ENCODE results near the gene ERICH3.

DNA sequence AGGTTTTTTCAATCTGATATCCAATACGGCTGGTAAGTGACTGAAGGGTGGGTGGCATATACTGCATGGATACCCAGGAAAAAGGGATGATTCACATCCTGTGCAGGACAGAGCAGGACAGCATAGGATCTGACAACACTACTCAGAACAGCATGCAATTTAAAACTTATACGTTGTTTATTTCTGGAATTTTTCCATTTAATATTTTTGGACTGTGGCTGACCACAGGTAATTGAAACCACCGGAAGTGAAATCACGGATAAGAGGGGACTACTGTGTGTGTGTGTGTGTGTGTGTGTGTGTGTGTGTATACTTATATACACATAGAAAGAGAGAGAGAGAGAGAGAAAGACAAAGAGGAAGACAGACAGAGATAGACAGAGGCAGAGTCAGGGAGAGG, 23.0 kb downstream of the ERICH3 start:
- TF ChIP-seq, protein P1, sequence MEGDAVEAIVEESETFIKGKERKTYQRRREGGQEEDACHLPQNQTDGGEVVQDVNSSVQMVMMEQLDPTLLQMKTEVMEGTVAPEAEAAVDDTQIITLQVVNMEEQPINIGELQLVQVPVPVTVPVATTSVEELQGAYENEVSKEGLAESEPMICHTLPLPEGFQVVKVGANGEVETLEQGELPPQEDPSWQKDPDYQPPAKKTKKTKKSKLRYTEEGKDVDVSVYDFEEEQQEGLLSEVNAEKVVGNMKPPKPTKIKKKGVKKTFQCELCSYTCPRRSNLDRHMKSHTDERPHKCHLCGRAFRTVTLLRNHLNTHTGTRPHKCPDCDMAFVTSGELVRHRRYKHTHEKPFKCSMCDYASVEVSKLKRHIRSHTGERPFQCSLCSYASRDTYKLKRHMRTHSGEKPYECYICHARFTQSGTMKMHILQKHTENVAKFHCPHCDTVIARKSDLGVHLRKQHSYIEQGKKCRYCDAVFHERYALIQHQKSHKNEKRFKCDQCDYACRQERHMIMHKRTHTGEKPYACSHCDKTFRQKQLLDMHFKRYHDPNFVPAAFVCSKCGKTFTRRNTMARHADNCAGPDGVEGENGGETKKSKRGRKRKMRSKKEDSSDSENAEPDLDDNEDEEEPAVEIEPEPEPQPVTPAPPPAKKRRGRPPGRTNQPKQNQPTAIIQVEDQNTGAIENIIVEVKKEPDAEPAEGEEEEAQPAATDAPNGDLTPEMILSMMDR (optimal IDR thresholded peaks at IDR 0.05 in 1 of 3, IDR thresholded peaks at IDR 0.05 in 1 of 3, conservative IDR thresholded peaks at IDR 0.05 in 1 of 3; ENCODE audit: extremely low read depth in 1 of 3, insufficient read depth in 2 of 3, low read length in 3 of 3) = no peak
- no peak for TF ChIP-seq EZH2 (IDR thresholded peaks at IDR 0.05; ENCODE audit: low read length)

Data from keratinocyte (primary cell).